IPS-11a (cell line): ENCODE results near the gene PDE8A.
"Not testable (repeated sequence)": the region's sequence is repeated elsewhere in the genome, so short reads cannot be mapped to it uniquely, and the experiment has no call there.

Source experiments
- H3K4me3 ChIP-seq: one replicate; pipeline ENCODE4 v1.5.1; 2013; ENCODE audit warnings: low read depth, low read length, control low read depth

PDE8A gene

DNA sequence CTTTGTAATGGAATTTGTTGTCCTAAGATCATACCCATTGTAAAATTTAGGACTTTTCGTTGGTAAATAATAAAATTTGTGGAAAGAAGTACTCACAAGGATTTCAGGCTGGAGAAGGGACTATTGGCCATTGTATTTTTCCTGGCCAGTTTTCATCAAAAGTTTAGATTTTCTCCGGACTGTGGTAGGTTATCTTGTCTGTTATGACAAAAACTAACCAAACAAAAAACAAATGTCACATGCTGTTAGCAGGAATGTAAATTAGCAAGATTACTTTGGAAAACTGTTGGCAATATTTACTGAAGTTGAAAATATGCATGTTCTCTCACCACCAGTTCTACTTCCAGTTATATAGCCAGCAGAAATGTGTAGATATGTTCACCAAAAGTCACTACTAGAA, 27.8 kb downstream of the PDE8A start:
- H3K4me3 ChIP-seq = no peak overlapping the region

- no peak overlapping the region for H3K4me3 ChIP-seq
Measured at GRCh38 chr15:85010071-85010385, 28.4 kb downstream of the PDE8A start.

- H3K4me3 ChIP-seq = no peak overlapping the region
Measured at GRCh38 chr15:85010386-85011159, 28.9 kb downstream of the PDE8A start.

DNA sequence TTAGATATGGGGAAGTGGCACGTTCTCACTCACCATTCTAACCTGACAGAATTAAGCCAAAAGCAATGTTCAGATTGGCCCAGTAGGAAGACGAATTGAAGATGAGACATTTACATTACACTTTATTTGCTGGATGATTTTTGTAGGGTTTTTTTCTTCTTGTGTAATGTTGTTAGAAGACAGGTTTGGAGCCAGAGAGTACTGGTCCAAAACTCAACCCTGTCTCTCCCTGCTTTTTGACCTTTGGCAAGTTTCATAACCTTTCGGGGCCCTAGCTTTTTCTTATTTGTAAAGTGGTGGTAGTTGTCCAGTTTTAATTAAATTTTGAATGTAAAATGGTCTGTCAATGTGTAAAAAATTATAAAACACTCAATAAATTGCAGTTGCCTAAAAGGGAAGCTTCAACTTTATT, 29.5 kb downstream of the PDE8A start:
- H3K4me3 ChIP-seq = no peak overlapping the region

DNA sequence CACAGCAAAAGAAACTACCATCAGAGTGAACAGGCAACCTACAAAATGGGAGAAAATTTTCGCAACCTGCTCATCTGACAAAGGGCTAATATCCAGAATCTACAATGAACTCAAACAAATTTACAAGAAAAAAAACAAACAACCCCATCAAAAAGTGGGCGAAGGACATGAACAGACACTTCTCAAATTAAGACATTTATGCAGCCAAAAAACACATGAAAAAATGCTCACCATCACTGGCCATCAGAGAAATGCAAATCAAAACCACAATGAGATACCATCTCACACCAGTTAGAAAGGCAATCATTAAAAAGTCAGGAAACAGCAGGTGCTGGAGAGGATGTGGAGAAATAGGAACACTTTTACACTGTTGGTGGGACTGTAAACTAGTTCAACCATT, 30.1 kb downstream of the PDE8A start:
- H3K4me3 ChIP-seq = not testable (repeated sequence)

- no peak overlapping the region for H3K4me3 ChIP-seq
Measured at GRCh38 chr15:85013785-85014184, 32.1 kb downstream of the PDE8A start.

DNA sequence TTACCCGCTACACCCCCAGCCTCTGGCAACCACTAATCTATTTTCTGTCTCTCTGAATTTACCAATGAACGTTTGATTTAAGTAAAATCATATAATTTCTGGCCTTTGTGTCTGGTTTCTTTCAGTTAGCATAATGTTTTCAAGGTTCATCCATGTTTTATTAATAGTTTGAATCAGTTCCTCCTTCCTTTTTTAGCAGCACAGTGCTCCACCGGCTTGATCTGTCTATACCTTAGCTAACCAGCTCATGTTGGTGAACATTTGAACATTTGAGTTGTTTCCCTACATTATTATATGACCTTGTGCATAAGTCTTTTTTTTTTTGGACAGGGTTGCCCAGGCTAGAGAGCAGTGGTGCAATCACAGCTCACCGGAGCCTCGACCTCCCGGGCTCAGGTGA, 33.3 kb downstream of the PDE8A start:
- H3K4me3 ChIP-seq = no peak overlapping the region

- H3K4me3 ChIP-seq = no peak overlapping the region
Measured at GRCh38 chr15:85016275-85016674, 34.6 kb downstream of the PDE8A start.

- no peak overlapping the region for H3K4me3 ChIP-seq
Measured at GRCh38 chr15:85019815-85020590, 38.3 kb downstream of the PDE8A start.

- no peak overlapping the region for H3K4me3 ChIP-seq
Measured at GRCh38 chr15:85021409-85021808, 39.8 kb downstream of the PDE8A start.

- no peak overlapping the region for H3K4me3 ChIP-seq
Measured at GRCh38 chr15:85022860-85023403, 41.3 kb downstream of the PDE8A start.

DNA sequence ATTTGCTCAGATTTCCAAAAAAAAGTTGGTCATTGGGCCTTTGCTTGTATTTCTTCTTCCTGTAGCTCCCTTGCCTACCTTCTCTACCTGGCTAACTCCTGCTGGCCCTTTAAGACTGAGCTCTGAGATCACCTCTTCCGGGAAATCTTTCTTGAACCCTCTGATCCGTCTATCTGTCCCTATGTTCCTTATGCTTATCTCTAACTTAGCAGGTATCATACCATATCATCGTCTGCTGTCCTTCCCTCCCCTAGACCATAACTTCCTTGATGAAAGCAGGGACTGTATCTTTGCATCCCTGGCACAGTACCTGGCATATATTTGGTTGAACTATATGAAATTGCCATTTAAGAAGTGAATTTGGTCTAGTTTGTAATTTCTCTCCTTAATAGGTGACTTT, 42.3 kb downstream of the PDE8A start:
- H3K4me3 ChIP-seq = no peak overlapping the region

DNA sequence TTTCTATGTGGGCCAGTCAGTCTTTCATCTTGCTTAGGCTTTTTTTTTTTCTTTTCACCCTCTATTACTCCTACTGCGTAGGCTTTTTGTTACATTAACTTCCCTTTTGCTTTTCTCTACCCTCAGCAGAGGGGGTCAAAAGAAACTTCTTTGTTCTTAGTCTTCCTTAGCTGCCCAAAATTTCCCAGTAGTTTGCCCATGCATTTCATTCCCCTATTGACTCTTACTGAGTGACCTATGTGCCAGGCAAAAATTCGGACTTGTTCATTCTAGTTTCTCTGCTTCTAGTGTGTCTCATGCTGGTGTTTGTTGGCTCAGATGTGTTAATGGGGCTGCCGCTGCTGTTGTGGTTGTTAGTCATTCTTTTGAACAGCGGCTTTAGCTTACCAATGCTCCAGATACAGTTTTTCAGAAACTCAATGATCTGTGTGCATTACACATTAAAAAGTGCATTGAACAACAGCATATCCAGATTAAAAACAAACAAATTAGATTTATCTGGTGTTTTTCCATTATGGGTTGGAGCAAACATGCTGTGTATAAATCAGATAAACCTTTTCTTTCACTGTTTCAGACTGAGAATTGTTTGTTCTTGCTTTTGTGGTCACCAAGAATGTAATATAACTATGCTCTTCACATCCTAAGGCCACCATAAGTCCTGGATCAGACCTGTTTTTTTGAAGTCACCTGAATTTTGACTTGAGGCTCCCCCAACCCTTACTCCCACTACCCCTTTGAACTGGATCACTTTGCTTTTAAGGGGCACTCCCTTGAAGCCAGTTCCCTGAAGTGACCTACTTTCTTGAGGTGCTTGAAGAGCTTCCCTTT, 43.1 kb downstream of the PDE8A start:
- no peak overlapping the region for H3K4me3 ChIP-seq

- H3K4me3 ChIP-seq = no peak overlapping the region
Measured at GRCh38 chr15:85025516-85026251, 44.0 kb downstream of the PDE8A start.

- no peak overlapping the region for H3K4me3 ChIP-seq
Measured at GRCh38 chr15:85026304-85027032, 44.8 kb downstream of the PDE8A start.

- no peak overlapping the region for H3K4me3 ChIP-seq
Measured at GRCh38 chr15:85027033-85027380, 45.4 kb downstream of the PDE8A start.

DNA sequence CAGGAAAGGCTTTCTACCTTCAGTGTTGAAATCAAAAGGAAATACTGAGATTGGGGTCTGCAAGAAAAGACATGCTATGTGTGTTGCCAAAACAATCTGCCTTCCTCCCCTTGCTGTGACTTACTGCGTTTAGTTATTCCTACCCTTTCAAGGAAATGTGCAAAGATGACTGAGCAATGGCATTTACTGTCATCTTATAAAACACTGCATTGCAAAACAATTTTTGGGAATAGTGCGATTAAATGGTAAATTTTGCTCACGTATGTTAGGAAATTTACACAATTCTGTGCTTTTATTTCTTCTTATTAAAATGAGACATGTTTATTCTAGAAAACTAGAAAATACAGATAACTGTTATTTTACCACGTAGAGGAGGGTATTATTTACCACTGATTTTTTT, 45.8 kb downstream of the PDE8A start:
- H3K4me3 ChIP-seq = no peak overlapping the region

GRCh38 chr15:85028416-85028815, 46.8 kb downstream of the PDE8A start:
- no peak overlapping the region for H3K4me3 ChIP-seq

GRCh38 chr15:85029221-85029620, 47.6 kb downstream of the PDE8A start:
- no peak overlapping the region for H3K4me3 ChIP-seq

DNA sequence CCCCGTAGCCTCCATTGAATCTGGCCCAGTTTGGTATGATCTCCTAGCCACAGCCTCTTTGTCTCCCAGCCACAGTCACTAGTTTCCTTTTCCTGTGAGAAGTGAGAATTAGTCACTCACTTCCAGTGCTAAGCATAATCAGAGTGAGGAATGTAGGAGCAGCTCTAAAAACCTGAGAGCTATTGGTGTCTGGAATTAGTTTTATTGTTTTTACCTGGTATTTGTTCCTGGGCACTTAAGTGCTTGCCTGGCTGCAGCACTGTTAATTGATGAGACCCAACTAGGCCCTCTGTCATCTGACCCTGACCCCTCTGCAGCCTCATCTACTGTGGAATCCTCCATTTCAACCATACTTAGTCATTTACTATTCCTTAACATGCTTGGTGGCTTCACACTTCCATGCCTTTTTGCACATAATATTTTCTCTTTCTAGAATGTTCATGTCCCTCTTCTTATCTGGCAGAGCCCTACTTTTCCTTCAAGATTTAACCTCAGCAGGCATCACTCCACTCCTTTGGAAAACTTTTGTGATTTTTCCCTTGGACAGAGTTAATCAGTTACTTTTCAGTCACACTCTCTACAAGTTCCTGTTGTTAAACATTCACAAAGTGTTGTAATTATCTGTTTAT, 48.8 kb downstream of the PDE8A start:
- no peak overlapping the region for H3K4me3 ChIP-seq
